CD4-positive, alpha-beta T cell (primary cell): ENCODE data around the gene KRT79. TPM values are rescaled to one million over a fixed set of nuclear protein-coding genes. Genes with fewer than 3 reads are reported as not detected.

Experiments
- ATAC-seq: fragments of 200-7000 bp; cut with Tn5 transposase; one replicate; pipeline ENCODE4 v1.10.0; 2022; ENCODE audit warnings: mild to moderate bottlenecking; ENCODE audit not compliant: poor library complexity
- CTCF ChIA-PET: fragments of 350-600 bp; sonication (Branson Sonifier 250); formaldehyde crosslinking; loops from one replicate; lab custom pipeline; 2021; ENCODE audit warnings: antibody characterized with exemption, inconsistent platforms; lab: Charles Lee
- POLR2A ChIA-PET: fragments of 350-600 bp; sonication (Branson Sonifier 250); formaldehyde crosslinking; loops from one replicate; lab custom pipeline; 2021; ENCODE audit warnings: antibody characterized with exemption, inconsistent platforms; lab: Charles Lee
- DNase-seq, 14 experiments: peaks; one replicate each; pipeline ENCODE4 v3.0.0-alpha.2; 2013 to 2020; ENCODE audit warnings: mixed read lengths in 2 of 14
- H3K27ac ChIP-seq, 2 donors: one replicate each; pipeline versions ENCODE4 v1.5.1 to v1.7.0; 2013; ENCODE audit warnings: low read length in 2 of 2, low read depth in 1 of 2, mild to moderate bottlenecking in 1 of 2
- H3K27me3 ChIP-seq, 2 experiments: 1 replicate in 1 of 2; 2 replicates in 1 of 2; pipeline versions ENCODE4 v1.6.1 to v1.7.0; 2013; ENCODE audit warnings: low read length in 2 of 2, control low read depth in 1 of 2, mild to moderate bottlenecking in 1 of 2, moderate library complexity in 1 of 2; ENCODE audit not compliant: insufficient read depth in 2 of 2, control insufficient read depth in 1 of 2
- H3K36me3 ChIP-seq: one replicate; pipeline ENCODE4 v1.6.1; 2013; ENCODE audit warnings: low read length, control low read depth; ENCODE audit not compliant: insufficient read depth
- H3K4me1 ChIP-seq: one replicate; pipeline ENCODE4 v1.6.1; 2013; ENCODE audit warnings: low read length, control low read depth; ENCODE audit not compliant: insufficient read depth
- H3K4me3 ChIP-seq: one replicate; pipeline ENCODE4 v1.5.1; 2013; ENCODE audit warnings: mild to moderate bottlenecking, low read length, moderate library complexity
- H3K9me3 ChIP-seq, 2 experiments: 1 replicate in 1 of 2; 2 replicates in 1 of 2; pipeline versions ENCODE4 v1.6.1 to v1.7.0; 2013; ENCODE audit warnings: low read length in 2 of 2, mild to moderate bottlenecking in 2 of 2, control low read depth in 1 of 2, moderate library complexity in 1 of 2; ENCODE audit not compliant: control insufficient read depth in 1 of 2, insufficient read depth in 1 of 2
- H3K27ac Mint-ChIP-seq: one replicate; pipeline ENCODE4 v1.8.0; 2020; ENCODE audit warnings: mixed read lengths
- H3K27me3 Mint-ChIP-seq: one replicate; pipeline ENCODE4 v1.8.0; 2021; ENCODE audit warnings: mixed read lengths
- H3K36me3 Mint-ChIP-seq: one replicate; pipeline ENCODE4 v1.8.0; 2021; ENCODE audit warnings: low read depth, mixed read lengths
- H3K4me1 Mint-ChIP-seq: one replicate; pipeline ENCODE4 v1.8.0; 2021; ENCODE audit warnings: low read depth, mixed read lengths
- H3K4me3 Mint-ChIP-seq: one replicate; pipeline ENCODE4 v1.8.0; 2020; ENCODE audit warnings: mild to moderate bottlenecking, mixed read lengths
- H3K9me3 Mint-ChIP-seq: one replicate; pipeline ENCODE4 v1.8.0; 2020; ENCODE audit warnings: mixed read lengths
- intact Hi-C, 2 experiments: fragments of 100-400 bp; cut with DNase I in 1 of 2; cut with micrococcal nuclease in 1 of 2; formaldehyde crosslinking; loops; one replicate each; pipeline versions ENCODE4 v1.15.1 to v1.9.0; 2023 to 2025; cut with DNase I, micrococcal nuclease
- total RNA-seq, 174 experiments: library from RNA in 2 of 174; stranded (reverse) in 2 of 174; gene quantifications; one replicate each; pipeline ENCODE4 v1.2.3 and lab custom pipeline; 2021 to 2026
- TF ChIP-seq, protein P1 (sequence below): fragments of 200-600 bp; IDR thresholded peaks from one replicate; pipeline ENCODE4 v1.8.0; 2022; ENCODE audit warnings: antibody characterized with exemption, mild to moderate bottlenecking

Gene KRT79
- total RNA-seq, 2 experiments from 2014 or later, result not detected

DNA sequence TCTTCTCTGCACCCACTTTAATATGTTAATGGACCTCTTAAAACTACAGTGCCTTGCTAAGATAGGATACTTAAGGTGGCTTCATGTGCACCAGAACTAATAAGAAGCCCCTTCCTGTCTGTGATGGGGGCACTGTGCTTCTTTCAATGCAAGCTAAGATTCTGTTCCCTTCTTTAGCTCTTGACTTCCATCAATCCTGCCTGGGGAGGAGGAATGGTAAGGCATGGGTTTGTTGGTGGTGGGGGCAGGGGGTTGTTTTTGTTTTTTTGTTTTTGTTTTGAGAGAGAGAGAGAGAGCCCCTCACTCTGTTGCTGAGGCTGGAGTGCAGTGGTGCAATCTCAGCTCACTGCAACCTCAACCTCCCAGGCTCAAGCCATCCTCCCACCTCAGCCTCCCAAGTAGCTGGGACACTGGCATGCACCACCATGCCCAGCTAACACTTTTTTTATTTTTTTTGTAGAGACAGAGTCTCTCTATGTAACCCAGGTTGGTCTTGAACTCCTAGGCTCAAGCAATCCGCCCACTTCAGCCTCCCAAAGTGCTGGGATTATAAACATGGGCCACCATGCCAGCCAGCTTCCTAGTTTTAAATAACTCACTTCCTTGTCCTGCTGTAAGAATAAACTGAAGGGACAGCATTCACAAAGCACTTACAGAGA, 33.7 kb downstream of the KRT79 start:
- no peaks in the 10 kb centered on the region for H3K4me1 Mint-ChIP-seq
- H3K27ac Mint-ChIP-seq, result no peak overlapping the region
- no peak for DNase-seq
- POLR2A ChIA-PET, result no interaction called here
- no peaks in the 10 kb centered on the region for H3K36me3 Mint-ChIP-seq
- Histone ChIP-seq H3K4me3 (no peak overlapping the region), H3K4me1 (no peaks in the 10 kb centered on the region), H3K9me3 (no peaks in the 10 kb centered on the region), H3K27ac (no peak overlapping the region), H3K36me3 (no peaks in the 10 kb centered on the region), H3K27me3 (peaks cover 0 to 2% of the 10 kb centered on the region in 2 experiments)
- H3K9me3 Mint-ChIP-seq, result no peaks in the 10 kb centered on the region
- ATAC-seq, result no peak
- CTCF ChIA-PET, result interaction anchor here (0.6 to 0.7 kb wide), 2 partner anchors 17 to 89 kb away, joined by 3 read pairs; no protein-coding TSS in a partner anchor
- H3K27me3 Mint-ChIP-seq, result no peaks in the 10 kb centered on the region
- intact Hi-C loops, result no loop called here
- TF ChIP-seq, protein P1, sequence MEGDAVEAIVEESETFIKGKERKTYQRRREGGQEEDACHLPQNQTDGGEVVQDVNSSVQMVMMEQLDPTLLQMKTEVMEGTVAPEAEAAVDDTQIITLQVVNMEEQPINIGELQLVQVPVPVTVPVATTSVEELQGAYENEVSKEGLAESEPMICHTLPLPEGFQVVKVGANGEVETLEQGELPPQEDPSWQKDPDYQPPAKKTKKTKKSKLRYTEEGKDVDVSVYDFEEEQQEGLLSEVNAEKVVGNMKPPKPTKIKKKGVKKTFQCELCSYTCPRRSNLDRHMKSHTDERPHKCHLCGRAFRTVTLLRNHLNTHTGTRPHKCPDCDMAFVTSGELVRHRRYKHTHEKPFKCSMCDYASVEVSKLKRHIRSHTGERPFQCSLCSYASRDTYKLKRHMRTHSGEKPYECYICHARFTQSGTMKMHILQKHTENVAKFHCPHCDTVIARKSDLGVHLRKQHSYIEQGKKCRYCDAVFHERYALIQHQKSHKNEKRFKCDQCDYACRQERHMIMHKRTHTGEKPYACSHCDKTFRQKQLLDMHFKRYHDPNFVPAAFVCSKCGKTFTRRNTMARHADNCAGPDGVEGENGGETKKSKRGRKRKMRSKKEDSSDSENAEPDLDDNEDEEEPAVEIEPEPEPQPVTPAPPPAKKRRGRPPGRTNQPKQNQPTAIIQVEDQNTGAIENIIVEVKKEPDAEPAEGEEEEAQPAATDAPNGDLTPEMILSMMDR, result no peak
- no peak overlapping the region for H3K4me3 Mint-ChIP-seq

GRCh38 chr12:52799505-52800211, 34.5 kb downstream of the KRT79 start:
- Histone ChIP-seq H3K36me3 (no peaks in the 10 kb centered on the region), H3K4me3 (no peak overlapping the region), H3K27me3 (peaks cover 0 to 2% of the 10 kb centered on the region in 2 experiments), H3K9me3 (no peaks in the 10 kb centered on the region), H3K27ac (no peak overlapping the region), H3K4me1 (no peaks in the 10 kb centered on the region)
- ChIA-PET CTCF (no interaction called here), POLR2A (no interaction called here)
- ATAC-seq (no peak), DNase-seq (no peak)
- no peaks in the 10 kb centered on the region for H3K9me3 Mint-ChIP-seq
- no peak overlapping the region for H3K4me3 Mint-ChIP-seq
- intact Hi-C loops, result no loop called here
- TF ChIP-seq, protein P1, result no peak
- no peaks in the 10 kb centered on the region for H3K4me1 Mint-ChIP-seq
- no peaks in the 10 kb centered on the region for H3K27me3 Mint-ChIP-seq
- H3K27ac Mint-ChIP-seq, result no peak overlapping the region
- H3K36me3 Mint-ChIP-seq, result no peaks in the 10 kb centered on the region

DNA sequence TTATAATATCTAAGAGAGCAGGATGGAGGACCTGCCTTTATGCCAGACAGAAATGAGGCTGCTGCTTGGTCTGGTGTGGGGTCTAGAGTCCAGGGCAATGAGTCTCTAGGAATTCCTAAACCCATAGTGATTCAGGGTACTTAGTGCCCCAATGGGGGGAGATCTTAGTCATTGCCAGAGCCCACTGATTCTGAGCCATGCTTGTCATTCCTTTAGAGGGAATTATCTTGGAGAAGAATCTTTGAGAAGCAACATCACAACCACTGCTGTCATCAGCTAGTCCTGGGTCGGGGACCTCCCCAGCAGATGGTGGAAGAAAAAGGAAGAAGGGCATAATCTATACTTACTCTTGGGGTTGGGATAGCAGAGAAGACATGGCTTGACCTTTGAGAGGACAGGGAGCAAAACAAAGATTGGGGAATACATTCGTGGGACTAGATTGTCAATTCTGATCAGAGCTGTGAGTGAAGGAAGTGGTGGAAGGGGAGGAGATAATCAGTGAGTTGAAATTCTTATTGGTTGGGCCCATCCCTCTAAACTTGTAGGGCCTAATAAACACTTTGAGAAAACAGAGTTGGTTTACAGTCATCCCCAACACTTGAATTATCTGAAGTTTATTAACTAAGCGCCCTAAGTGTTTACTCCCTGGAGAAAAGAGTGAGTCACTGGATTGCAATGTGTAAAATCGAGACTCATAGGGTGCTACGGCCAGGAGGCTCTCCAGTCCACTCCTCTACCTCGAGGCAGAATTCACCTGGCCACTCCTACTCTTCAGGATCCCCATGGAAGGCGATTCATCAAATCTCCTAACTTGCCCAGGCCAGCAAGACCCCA, 35.2 kb downstream of the KRT79 start:
- CTCF ChIA-PET, result no interaction called here
- TF ChIP-seq, protein P1, result no peak
- Histone ChIP-seq H3K27me3 (peaks cover 0 to 4% of the 10 kb centered on the region in 2 experiments), H3K27ac (no peak overlapping the region), H3K4me1 (no peaks in the 10 kb centered on the region), H3K4me3 (no peak overlapping the region), H3K36me3 (no peaks in the 10 kb centered on the region), H3K9me3 (no peaks in the 10 kb centered on the region)
- no peaks in the 10 kb centered on the region for H3K36me3 Mint-ChIP-seq
- intact Hi-C loops, result no loop called here
- ATAC-seq (no peak), DNase-seq (no peak)
- H3K9me3 Mint-ChIP-seq, result no peaks in the 10 kb centered on the region
- H3K4me3 Mint-ChIP-seq, result no peak overlapping the region
- peaks cover 5% of the 10 kb centered on the region for H3K4me1 Mint-ChIP-seq
- POLR2A ChIA-PET, result interaction anchor here (0.6 kb wide), 1 partner anchor 1669 kb away, joined by 4 read pairs; no protein-coding TSS in a partner anchor
- no peaks in the 10 kb centered on the region for H3K27me3 Mint-ChIP-seq
- H3K27ac Mint-ChIP-seq, result no peak overlapping the region
